ENCODE data around the gene MYO7B. TPM values are rescaled to one million over a fixed set of nuclear protein-coding genes. Genes with fewer than 3 reads are reported as not detected.

MYO7B gene
- total and polyA plus RNA-seq, 12 donors: 0.13 to 1.5 (median 0.32) TPM; not detected in 1

- no peak for TF ChIP-seq POLR2A (IDR thresholded peaks at IDR 0.05)
- TF ChIP-seq, protein P1, sequence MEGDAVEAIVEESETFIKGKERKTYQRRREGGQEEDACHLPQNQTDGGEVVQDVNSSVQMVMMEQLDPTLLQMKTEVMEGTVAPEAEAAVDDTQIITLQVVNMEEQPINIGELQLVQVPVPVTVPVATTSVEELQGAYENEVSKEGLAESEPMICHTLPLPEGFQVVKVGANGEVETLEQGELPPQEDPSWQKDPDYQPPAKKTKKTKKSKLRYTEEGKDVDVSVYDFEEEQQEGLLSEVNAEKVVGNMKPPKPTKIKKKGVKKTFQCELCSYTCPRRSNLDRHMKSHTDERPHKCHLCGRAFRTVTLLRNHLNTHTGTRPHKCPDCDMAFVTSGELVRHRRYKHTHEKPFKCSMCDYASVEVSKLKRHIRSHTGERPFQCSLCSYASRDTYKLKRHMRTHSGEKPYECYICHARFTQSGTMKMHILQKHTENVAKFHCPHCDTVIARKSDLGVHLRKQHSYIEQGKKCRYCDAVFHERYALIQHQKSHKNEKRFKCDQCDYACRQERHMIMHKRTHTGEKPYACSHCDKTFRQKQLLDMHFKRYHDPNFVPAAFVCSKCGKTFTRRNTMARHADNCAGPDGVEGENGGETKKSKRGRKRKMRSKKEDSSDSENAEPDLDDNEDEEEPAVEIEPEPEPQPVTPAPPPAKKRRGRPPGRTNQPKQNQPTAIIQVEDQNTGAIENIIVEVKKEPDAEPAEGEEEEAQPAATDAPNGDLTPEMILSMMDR (IDR thresholded peaks at IDR 0.05): no peak
- 88 to 94% (median 90%) methylated on average over 9 to 19 of the region's 19 CpGs for WGBS, 4 donors
- no peak for DNase-seq
- Histone ChIP-seq H3K9me3 (replicated peaks in 1 of 3) (no peaks in the 10 kb centered on the region), H3K27me3 (no peaks in the 10 kb centered on the region), H3K27ac (no peak overlapping the region), H3K36me3 (replicated peaks in 1 of 2) (no peaks in the 10 kb centered on the region), H3K4me3 (no peak overlapping the region), H3K4me1 (replicated peaks in 1 of 2) (peaks cover 0 to 6% of the 10 kb centered on the region in 2 donors)
- intact Hi-C loops (cut with DNase I): loop anchor here in 1 of 2 donors (5.0 kb wide), 1 partner anchor 52 kb away; no protein-coding TSS in a partner anchor
These were observed 108.9 kb downstream of the MYO7B start for GRCh38 chr2:127644066-127645025.

DNA sequence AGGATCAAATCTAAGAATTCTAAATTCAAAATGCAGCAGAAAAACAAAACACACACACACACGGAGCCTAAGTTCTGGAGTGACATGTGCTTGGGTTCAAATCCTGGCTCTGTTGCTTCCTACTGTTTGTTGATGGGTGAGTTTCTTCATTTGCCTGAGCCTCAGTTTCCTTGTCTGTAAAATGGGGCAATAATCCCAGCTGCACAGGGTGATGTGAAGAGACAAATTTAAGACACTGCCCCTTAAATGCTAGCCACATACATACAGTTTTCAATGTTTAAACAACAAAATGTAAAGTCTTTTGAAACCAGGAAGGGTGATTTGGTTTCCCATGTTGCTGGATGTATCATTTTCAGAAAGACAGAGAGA, 109.5 kb downstream of the MYO7B start:
- Histone ChIP-seq H3K4me1 (replicated peaks in 1 of 2) (peaks cover 0 to 9% of the 10 kb centered on the region in 2 donors), H3K27ac (no peak overlapping the region), H3K9me3 (replicated peaks in 1 of 3) (no peaks in the 10 kb centered on the region), H3K4me3 (no peak overlapping the region), H3K36me3 (replicated peaks in 1 of 2) (no peaks in the 10 kb centered on the region), H3K27me3 (no peaks in the 10 kb centered on the region)
- TF ChIP-seq, protein P1 (IDR thresholded peaks at IDR 0.05): no peak
- TF ChIP-seq POLR2A (IDR thresholded peaks at IDR 0.05): no peak
- 77 to 80% (median 78%) methylated on average over 1 of the region's 1 CpG for WGBS, 4 donors
- no peak for DNase-seq
- intact Hi-C loops (cut with DNase I): loop anchor here in 1 of 2 donors (5.0 kb wide), 1 partner anchor 53 kb away; no protein-coding TSS in a partner anchor

GRCh38 chr2:127645395-127646291, 110.2 kb downstream of the MYO7B start, which contains the start of gene GPR17:
TSS of gene GPR17 (plus strand) at chr2:127646153. CDS start at chr2:127650736, 4,583 bp downstream.
- no peaks in the 10 kb centered on the region for H3K9me3 ChIP-seq (replicated peaks in 1 of 3)
- TF ChIP-seq, protein P1 (IDR thresholded peaks at IDR 0.05): no peak
- TF ChIP-seq POLR2A (IDR thresholded peaks at IDR 0.05): no peak
- H3K36me3 ChIP-seq (replicated peaks in 1 of 2): no peaks in the 10 kb centered on the region
- H3K4me1 ChIP-seq (replicated peaks in 1 of 2): peaks cover 0 to 9% of the 10 kb centered on the region in 2 donors
- 79 to 87% (median 84%) methylated on average over 17 to 37 of the region's 37 CpGs for whole genome bisulfite sequencing, 4 donors
- intact Hi-C loops (cut with DNase I): loop anchor here in 1 of 2 donors (5.0 kb wide), 1 partner anchor 53 kb away; no protein-coding TSS in a partner anchor
- DNase-seq: no peak
- no peaks in the 10 kb centered on the region for H3K27me3 ChIP-seq
- no peak within 1 kb of the TSS for H3K4me3 ChIP-seq
- peak within 1 kb of the TSS in 1 of 5 donors; percentile 26 for H3K27ac ChIP-seq
